ENCODE results near the gene TCHP. TPM values are rescaled to one million over a fixed set of nuclear protein-coding genes. Genes with fewer than 3 reads are reported as not detected.

Gene TCHP
- total RNA-seq, 2 experiments from 2014 or later = 13.3 to 29.8 TPM

DNA sequence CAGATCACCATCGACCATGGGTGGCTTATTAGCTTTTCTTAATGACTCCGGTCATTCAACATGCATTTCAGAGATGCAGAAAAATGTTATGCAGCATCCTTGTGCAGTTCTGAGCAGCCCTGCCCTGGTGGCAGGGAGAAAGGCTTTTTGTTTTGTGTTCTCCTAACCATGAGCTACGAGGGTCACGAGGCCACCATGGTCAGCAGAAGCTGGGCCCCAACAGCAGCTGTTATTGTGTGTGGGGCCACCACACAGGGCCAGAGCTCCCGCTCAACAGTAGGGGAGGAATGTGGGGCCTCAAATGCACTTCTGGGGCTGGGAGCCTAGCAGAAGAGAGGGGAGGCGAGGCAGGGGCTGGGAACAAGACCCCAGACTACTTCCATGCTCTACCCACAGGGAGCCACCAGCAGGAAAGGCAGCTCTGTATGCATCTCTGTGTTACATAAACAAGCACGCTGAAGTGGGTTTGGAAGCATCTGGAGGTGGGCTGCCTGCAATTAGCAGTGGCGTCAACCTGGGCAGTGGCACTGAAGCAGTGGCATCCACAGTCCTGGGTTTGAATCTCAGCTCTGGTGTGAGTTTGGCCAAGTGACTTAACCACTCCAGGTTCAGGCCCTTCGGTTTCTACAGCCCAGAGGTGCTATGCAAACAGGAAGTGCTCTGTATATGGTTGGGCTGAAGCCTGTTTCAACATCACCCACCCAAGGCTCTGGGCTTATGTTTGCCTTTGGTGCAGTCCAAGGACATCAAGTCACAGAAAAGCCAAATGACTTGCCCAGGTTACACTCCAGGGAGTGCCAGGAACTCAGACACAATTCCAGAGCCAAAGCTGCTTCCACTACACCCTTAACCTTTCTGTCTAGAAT lies 36.0 kb upstream of the TCHP start:
- Histone ChIP-seq H3K4me1 (ENCODE audit: insufficient read depth, low read length, poor library complexity, severe bottlenecking) (peaks cover 7% of the 10 kb centered on the region), H3K79me2 (ENCODE audit: insufficient read depth, low read depth, low read length) (no peaks in the 10 kb centered on the region), H3K4me2 (ENCODE audit: low read length) (no peak overlapping the region), H3K9me3 (ENCODE audit: low read length) (no peaks in the 10 kb centered on the region), H3K27ac (ENCODE audit: low read depth, low read length, poor library complexity, severe bottlenecking) (no peak overlapping the region), H3K4me3 (ENCODE audit: low read depth, low read length, poor library complexity, severe bottlenecking) (no peak overlapping the region), H2AFZ (ENCODE audit: low read length) (no peak overlapping the region), H3K9me2 (ENCODE audit: insufficient read depth, low read length) (no peaks in the 10 kb centered on the region), H3K36me3 (ENCODE audit: insufficient read depth, low read length) (no peaks in the 10 kb centered on the region), H4K20me1 (ENCODE audit: insufficient read depth, low read length) (no peaks in the 10 kb centered on the region)
- ChIA-PET CTCF (ENCODE audit: unreplicated experiment) (no interaction called here), POLR2A (no interaction called here)
- intact Hi-C loops (cut with micrococcal nuclease; ENCODE audit: unreplicated experiment) = no loop called here
- DNase-seq (ENCODE audit: low spot score) = no peak
- no TSS peak for BruUV-seq (replicated peaks)
- TF ChIP-seq EZH2phosphoT487 (IDR thresholded peaks at IDR 0.05; ENCODE audit: borderline replicate concordance, low read depth, low read length) = no peak
- no peak for TF ChIP-seq CTCF (conservative IDR thresholded peaks at IDR 0.05; ENCODE audit: low read length)

DNA sequence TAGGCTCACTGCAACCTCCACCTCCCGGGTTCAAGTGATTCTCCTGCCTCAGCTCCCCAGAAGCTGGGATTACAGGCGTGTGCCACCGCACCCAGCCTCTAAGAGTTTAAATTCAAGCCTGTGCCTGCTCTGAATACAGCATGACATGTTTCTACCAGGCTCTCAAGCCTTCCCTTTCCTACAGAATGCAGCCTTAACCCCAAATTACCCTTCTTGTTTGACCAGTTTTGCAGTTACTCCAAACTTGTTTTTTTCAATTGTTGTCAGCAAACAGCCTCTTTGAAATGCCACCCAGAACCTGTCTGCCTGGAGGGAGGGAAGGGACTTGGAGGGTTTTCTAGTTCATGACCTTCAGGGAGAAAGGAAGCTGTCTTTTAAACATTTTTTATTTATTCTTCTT lies 35.2 kb upstream of the TCHP start:
- H2AFZ ChIP-seq (ENCODE audit: low read length) = no peak overlapping the region
- H3K4me1 ChIP-seq (ENCODE audit: insufficient read depth, low read length, poor library complexity, severe bottlenecking) = peaks cover 7% of the 10 kb centered on the region
- no peaks in the 10 kb centered on the region for H3K9me2 ChIP-seq (ENCODE audit: insufficient read depth, low read length)
- no peak for DNase-seq (ENCODE audit: low spot score)
- intact Hi-C loops (cut with micrococcal nuclease; ENCODE audit: unreplicated experiment) = no loop called here
- H3K9me3 ChIP-seq (ENCODE audit: low read length) = no peaks in the 10 kb centered on the region
- no peak overlapping the region for H3K27ac ChIP-seq (ENCODE audit: low read depth, low read length, poor library complexity, severe bottlenecking)
- H3K79me2 ChIP-seq (ENCODE audit: insufficient read depth, low read depth, low read length) = no peaks in the 10 kb centered on the region
- ChIA-PET CTCF (ENCODE audit: unreplicated experiment) (interaction anchor here (0.6 kb wide), 1 partner anchor 327 kb away, joined by 3 read pairs; no protein-coding TSS in a partner anchor), POLR2A (interaction anchor here (0.7 kb wide), 1 partner anchor 453 kb away, joined by 3 read pairs; no protein-coding TSS in a partner anchor)
- BruUV-seq (replicated peaks) = no TSS peak
- H3K36me3 ChIP-seq (ENCODE audit: insufficient read depth, low read length) = no peaks in the 10 kb centered on the region
- no peaks in the 10 kb centered on the region for H4K20me1 ChIP-seq (ENCODE audit: insufficient read depth, low read length)
- H3K4me2 ChIP-seq (ENCODE audit: low read length) = no peak overlapping the region
- H3K4me3 ChIP-seq (ENCODE audit: low read depth, low read length, poor library complexity, severe bottlenecking) = no peak overlapping the region
- TF ChIP-seq EZH2phosphoT487 (IDR thresholded peaks at IDR 0.05; ENCODE audit: borderline replicate concordance, low read depth, low read length) (no peak), CTCF (conservative IDR thresholded peaks at IDR 0.05; ENCODE audit: low read length) (no peak)
